HG03571 (cell line): ENCODE data around the gene CCDC12.

Source experiments
- ATAC-seq: cut with Tn5 transposase; IDR thresholded peaks from one replicate; pipeline ENCODE4 v1.9.1; 2021; ENCODE audit not compliant: unreplicated experiment

CCDC12 gene

DNA sequence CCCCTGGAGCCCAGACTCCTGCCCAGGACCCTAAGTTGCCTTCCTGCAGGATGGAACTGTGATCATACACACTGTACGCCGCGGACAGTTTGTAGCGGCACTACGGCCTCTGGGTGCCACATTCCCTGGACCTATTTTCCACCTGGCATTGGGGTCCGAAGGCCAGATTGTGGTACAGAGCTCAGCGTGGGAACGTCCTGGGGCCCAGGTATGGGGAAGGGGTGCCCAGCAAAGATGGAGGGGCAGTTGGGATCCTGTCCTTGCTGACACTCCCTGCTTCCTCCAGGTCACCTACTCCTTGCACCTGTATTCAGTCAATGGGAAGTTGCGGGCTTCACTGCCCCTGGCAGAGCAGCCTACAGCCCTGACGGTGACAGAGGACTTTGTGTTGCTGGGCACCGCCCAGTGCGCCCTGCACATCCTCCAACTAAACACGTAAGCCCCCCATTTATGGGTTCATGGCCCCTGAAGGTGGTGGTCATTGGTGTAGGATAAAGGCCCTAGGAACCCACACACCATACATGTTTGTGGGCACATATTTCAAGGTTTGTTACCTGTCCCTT is 31.8 kb upstream of the CCDC12 start:
- no peak for ATAC-seq

DNA sequence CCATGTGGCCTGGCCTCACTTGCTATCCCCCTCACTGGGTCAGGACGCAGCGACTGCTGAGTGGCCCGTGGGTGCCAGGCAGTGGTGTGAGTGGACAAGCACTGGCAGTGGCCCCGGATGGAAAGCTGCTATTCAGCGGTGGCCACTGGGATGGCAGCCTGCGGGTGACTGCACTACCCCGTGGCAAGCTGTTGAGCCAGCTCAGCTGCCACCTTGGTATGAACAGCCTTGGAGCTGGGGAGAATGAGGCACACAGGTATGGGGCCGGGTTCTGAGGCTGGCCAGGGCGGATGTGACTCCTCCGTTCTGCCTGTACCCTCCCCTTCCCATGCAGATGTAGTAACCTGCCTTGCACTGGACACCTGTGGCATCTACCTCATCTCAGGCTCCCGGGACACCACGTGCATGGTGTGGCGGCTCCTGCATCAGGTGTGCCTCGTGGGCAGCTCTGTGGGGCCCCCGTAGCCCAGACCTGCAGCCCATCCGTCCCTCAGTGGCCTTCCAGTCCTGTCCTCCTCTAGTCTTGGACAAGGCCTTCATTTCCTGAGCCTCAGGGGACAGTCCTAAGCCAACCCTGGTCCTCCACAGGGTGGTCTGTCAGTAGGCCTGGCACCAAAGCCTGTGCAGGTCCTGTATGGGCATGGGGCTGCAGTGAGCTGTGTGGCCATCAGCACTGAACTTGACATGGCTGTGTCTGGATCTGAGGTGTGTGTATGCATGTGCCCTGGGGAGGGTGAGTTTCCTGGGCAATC is 31.1 kb upstream of the CCDC12 start:
- no peak for ATAC-seq

DNA sequence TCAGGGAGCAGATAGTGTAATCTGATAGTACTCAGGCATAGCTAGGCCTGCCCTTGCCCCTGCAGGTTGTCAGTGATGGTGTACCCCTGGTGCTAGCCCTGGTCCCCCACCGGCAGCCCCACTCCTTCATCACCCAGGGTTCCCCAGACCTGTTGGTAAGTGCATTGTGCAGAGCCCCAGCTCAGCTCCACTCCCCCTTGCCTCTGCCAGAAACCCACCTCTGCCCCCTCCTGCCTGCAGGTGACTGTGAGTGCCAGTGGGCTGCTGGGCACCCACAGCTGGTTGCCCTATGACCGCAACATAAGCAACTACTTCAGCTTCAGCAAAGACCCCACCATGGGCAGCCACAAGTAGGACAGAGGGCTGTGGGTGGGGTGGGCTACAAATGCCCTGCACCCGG is 30.5 kb upstream of the CCDC12 start:
- ATAC-seq: no peak

DNA sequence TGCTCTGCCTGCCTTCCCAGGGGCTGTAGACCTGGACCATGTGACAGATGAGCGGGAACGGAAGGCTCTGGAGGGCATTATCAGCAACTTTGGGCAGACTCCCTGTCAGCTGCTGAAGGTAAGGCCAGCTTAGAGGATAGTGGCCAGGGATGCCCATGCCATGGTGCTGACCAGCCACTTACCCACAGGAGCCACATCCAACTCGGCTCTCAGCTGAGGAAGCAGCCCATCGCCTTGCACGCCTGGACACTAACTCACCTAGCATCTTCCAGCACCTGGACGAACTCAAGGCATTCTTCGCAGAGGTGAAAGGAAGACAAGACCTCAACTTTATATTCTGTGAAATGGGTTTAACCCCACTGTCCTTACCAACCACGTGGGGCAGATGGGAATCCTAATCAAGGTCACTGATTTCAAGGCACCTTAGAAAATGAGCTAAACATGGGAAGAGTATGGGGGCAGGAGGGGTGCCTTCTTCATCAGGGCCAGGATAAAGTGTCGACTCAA is 29.7 kb upstream of the CCDC12 start:
- ATAC-seq: no peak

- ATAC-seq: no peak
Measured at GRCh38 chr3:47005212-47006144, 28.9 kb upstream of the CCDC12 start.

GRCh38 chr3:47004369-47005211 is 28.0 kb upstream of the CCDC12 start:
- no peak for ATAC-seq

DNA sequence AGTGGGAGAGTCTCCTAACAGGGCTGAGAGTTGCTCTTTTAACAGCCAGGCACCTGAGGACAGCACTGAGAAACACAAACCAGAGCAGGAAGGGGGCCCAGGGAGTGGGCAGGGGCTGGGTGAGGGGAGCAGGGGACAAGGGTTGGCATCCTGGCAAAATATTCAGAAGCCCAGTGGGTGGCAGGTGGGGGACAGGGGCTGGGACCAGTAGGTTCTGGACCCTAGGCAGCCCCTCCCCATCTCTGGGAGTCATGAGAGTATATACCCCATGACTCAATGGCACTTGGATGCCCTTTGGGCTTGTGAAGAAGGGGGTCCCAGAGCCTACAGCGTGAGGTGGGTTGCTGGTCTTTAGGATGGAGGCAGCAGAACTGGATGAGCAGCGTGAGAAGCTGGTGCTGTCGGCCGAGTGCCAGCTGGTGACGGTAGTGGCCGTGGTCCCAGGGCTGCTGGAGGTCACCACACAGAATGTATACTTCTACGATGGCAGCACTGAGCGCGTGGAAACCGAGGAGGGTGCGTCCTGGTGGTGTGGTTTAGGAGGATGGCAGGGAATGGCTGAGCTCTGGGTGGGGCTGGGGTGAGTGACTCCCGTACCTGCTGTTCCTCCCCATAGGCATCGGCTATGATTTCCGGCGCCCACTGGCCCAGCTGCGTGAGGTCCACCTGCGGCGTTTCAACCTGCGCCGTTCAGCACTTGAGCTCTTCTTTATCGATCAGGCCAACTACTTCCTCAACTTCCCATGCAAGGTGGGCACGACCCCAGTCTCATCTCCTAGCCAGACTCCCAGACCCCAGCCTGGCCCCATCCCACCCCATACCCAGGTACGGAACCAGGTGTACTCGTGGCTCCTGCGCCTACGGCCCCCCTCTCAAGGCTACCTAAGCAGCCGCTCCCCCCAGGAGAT is 27.2 kb upstream of the CCDC12 start:
- ATAC-seq: no peak

- no peak for ATAC-seq
Measured at GRCh38 chr3:47003056-47003410, 26.5 kb upstream of the CCDC12 start.

GRCh38 chr3:47002171-47003055 is 25.9 kb upstream of the CCDC12 start:
- no peak for ATAC-seq

- ATAC-seq: no peak
Measured at GRCh38 chr3:47001731-47002170, 25.2 kb upstream of the CCDC12 start.

DNA sequence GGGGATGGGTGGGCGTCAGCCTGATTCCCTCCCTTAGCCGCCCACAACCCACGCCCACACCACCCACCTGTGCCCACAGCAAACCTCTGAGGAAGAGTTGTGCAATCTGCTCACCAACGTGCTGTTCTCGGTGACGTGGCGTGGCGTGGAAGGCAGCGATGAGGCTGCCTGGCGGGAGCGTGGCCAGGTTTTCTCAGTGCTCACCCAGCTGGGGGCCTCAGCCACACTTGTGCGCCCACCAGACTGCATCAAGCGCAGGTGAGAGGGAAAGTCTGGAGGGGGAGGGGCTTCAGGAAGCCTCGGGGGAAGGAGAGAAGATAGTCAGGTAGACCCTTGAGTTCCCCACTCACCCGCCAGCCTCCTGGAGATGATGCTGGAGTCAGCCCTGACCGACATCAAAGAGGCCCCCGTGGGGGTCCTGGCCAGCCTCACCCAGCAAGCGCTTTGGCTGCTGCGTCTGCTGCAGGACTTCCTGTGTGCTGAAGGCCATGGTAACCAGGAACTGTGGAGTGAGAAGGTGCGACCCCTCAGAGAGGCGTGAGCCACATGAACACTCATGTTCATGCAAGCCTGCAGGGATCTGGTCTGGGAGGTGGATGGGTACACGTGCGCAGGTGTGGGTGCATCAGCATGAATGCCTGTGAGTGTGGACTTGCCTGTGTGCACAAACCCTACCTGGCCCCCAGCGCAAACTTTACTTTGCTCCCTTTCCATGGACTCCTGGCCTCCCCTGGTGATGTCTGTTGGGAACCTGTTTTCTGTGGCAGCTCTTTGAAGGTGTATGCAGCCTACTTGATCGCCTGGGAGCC is 24.6 kb upstream of the CCDC12 start:
- ATAC-seq: no peak

- no peak for ATAC-seq
Measured at GRCh38 chr3:47000198-47000815, 23.8 kb upstream of the CCDC12 start.

DNA sequence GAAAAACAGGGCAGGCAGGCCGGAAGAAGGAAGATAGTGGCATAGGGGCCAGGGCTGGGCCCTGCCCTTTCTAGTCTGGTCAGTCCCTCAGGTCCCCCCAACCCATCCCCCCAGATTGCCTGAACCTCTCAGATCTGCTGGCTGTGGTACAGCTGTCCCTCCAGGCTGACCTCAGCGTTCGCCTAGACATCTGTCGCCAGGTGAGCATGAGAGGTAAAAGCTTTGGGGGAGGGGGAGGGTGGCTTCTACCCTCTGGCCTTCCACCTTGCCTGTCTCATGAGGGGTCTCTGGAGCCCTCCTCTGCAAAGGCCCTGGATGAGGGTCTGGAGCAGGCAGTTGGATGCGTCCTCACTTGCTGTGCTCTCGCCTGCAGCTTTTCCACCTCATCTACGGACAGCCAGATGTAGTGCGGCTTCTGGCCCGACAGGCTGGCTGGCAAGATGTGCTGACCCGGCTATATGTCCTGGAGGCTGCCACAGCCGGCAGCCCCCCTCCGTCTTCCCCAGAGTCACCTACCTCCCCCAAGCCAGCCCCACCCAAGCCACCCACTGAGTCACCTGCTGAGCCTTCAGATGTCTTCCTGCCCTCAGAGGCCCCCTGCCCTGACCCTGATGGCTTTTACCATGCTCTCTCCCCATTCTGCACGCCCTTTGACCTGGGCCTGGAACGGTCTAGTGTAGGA is 23.1 kb upstream of the CCDC12 start:
- ATAC-seq: no peak

GRCh38 chr3:46998852-46999515 is 22.4 kb upstream of the CCDC12 start:
- no peak for ATAC-seq

DNA sequence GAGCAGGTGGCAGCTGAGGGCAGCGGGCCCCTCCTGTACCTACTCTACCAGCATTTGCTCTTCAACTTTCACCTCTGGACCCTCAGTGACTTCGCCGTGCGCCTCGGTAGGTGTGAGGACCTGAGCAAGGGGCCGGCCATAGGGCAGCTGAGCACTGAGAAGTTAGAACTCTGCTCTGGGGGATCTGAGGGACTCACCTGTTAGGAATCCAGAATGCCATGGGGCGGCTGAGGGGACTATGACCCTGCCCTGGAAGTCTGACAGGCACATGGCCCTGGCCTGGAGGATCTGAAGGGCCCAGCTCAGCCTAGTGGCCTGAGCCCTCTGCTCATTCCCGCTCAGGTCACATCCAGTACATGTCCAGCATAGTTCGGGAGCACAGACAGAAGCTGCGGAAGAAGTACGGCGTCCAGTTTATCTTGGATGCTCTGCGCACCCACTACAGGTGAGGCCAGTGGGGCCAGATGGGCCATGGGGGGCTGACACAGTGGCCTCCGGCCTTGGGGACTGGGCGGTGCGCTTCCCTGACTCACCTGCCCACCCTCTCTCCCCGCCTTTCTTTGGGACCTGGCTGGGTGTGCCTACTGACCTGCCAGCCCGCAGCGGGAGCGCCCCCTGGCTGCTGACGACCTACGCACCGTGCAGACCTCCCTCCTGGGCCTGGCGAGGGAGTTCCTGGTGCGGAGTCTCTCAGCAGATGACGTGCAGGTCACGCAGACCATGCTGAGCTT is 21.7 kb upstream of the CCDC12 start:
- no peak for ATAC-seq
